Caco-2 (cell line): ENCODE measurements around the gene HORMAD2. TPM values are rescaled to one million over a fixed set of nuclear protein-coding genes. Genes with fewer than 3 reads are reported as not detected.

ENCODE experiments used
- BruUV-seq: library from RNA; stranded (reverse); fragments of 400-500 nt; replicated peaks from 2 replicates; lab custom pipeline; 2021; lab: Mats Ljungman, UMichigan
- CTCF ChIA-PET: fragments of 300-600 bp; sonication (Branson Sonifier 250); formaldehyde crosslinking; loops from one replicate; lab custom pipeline; 2022; ENCODE audit warnings: antibody characterized with exemption; lab: Charles Lee
- POLR2A ChIA-PET: fragments of 300-600 bp; sonication (Branson Sonifier 250); formaldehyde crosslinking; loops from one replicate; lab custom pipeline; 2022; ENCODE audit warnings: antibody characterized with exemption; lab: Charles Lee
- DNase-seq, 2 experiments: peaks; one replicate each; pipeline versions ENCODE4 v3.0.0 to v3.0.0-alpha.2; 2020 to 2022
- H3K27me3 ChIP-seq: replicated peaks from 2 replicates; pipeline ENCODE4 v1.6.0; 2011; ENCODE audit warnings: low read length; ENCODE audit not compliant: control insufficient read depth, insufficient read depth
- H3K36me3 ChIP-seq: 2 replicates; pipeline ENCODE4 v1.5.1; 2011; ENCODE audit warnings: low read length; ENCODE audit not compliant: control insufficient read depth, insufficient read depth
- H3K4me1 ChIP-seq: fragments of 250-450 bp; sonication (Bioruptor Pico); 2 replicates; pipeline ENCODE4 v1.5.1; 2020; ENCODE audit warnings: mild to moderate bottlenecking
- H3K4me3 ChIP-seq: 2 replicates; pipeline ENCODE4 v1.5.1; 2011; ENCODE audit warnings: low read depth, mild to moderate bottlenecking, control low read depth, low read length
- H3K9me3 ChIP-seq: fragments of 250-450 bp; sonication (Bioruptor Pico); 2 replicates; pipeline ENCODE4 v1.5.1; 2020; ENCODE audit warnings: mild to moderate bottlenecking, moderate library complexity
- H3K27ac Mint-ChIP-seq: one replicate; pipeline ENCODE4 v1.8.0; 2022; ENCODE audit warnings: mixed read lengths; ENCODE audit not compliant: unreplicated experiment
- H3K27me3 Mint-ChIP-seq: one replicate; pipeline ENCODE4 v1.8.0; 2022; ENCODE audit warnings: mixed read lengths; ENCODE audit not compliant: insufficient read depth, unreplicated experiment
- H3K36me3 Mint-ChIP-seq: one replicate; pipeline ENCODE4 v1.8.0; 2022; ENCODE audit warnings: mild to moderate bottlenecking, mixed read lengths; ENCODE audit not compliant: insufficient read depth, unreplicated experiment
- H3K4me1 Mint-ChIP-seq: one replicate; pipeline ENCODE4 v1.8.0; 2022; ENCODE audit warnings: low read depth, mixed read lengths; ENCODE audit not compliant: unreplicated experiment
- H3K4me3 Mint-ChIP-seq: one replicate; pipeline ENCODE4 v1.8.0; 2022; ENCODE audit warnings: mild to moderate bottlenecking, moderate library complexity, mixed read lengths; ENCODE audit not compliant: unreplicated experiment
- H3K9me3 Mint-ChIP-seq: one replicate; pipeline ENCODE4 v1.8.0; 2022; ENCODE audit warnings: mixed read lengths; ENCODE audit not compliant: unreplicated experiment
- intact Hi-C: fragments of 100-400 bp; cut with micrococcal nuclease; formaldehyde crosslinking; loops from one replicate; pipeline ENCODE4 v1.10.0; 2022; ENCODE audit not compliant: unreplicated experiment
- total RNA-seq: library from RNA; stranded (reverse); gene quantifications from 2 replicates; pipeline ENCODE4 v1.2.3, GENCODE V29; 2022
- TF ChIP-seq, protein P1 (sequence below), 2 experiments: fragments of 200-600 bp in 1 of 2; IDR thresholded peaks; 1 replicate in 1 of 2; 2 replicates in 1 of 2; pipeline versions ENCODE4 v1.5.1 to v1.8.0; 2011 to 2022; ENCODE audit warnings: antibody characterized with exemption in 1 of 2, control low read depth in 1 of 2, inconsistent platforms in 1 of 2, low read depth in 1 of 2, low read length in 1 of 2, mild to moderate bottlenecking in 1 of 2, moderate library complexity in 1 of 2; ENCODE audit not compliant: insufficient read depth in 1 of 2, severe bottlenecking in 1 of 2, unreplicated experiment in 1 of 2

Gene HORMAD2
- total RNA-seq, 1 experiment from 2014 or later, result 3.1 TPM

DNA sequence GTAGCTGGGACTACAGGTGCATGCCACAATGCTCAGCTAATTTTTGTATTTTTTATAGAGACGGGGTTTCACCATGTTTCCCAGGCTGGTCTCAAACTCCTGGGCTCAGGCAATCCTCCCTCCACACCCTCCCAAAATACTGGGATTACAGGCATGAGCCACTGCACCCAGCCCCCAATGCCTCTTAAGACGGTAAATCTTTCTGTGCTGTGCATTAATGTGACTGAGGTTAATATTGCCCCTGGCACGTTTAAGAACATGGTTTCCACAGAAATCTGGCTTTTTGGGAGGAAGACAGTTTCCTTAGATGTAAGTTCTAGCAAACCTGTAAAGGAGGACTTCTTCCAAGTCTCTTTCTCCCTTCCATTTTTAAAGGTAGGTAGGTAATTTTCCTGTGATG, 6.1 kb upstream of the HORMAD2 start:
- no TSS peak for BruUV-seq
- no peak overlapping the region for H3K4me3 Mint-ChIP-seq

DNA sequence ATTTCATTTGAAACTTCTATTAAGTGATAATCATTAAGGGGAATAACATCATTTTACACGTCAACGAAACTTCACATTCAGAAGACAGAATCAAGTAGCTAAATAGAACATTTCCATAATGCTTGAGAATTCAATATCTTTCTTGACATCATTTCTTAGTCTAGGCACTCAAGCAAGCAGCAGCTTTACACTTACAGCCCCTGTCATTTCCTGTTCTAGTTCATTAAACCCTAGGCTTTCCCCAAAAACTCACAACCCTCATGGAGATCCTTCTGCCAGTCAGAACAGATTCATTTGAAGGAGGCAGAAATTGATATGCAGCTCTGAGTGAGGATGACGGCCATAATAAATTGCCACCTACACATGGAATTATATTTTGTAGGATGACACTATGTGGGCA, 5.3 kb upstream of the HORMAD2 start:
- Mint-ChIP-seq H3K27me3 (no peaks in the 10 kb centered on the region), H3K27ac (no peak overlapping the region), H3K36me3 (no peaks in the 10 kb centered on the region), H3K4me1 (peaks cover 33% of the 10 kb centered on the region), H3K9me3 (no peaks in the 10 kb centered on the region), H3K4me3 (no peak overlapping the region)
- BruUV-seq, result no TSS peak
- H3K36me3 ChIP-seq, result no peaks in the 10 kb centered on the region
- no peak overlapping the region for H3K4me3 ChIP-seq
- ChIA-PET POLR2A (no interaction called here), CTCF (no interaction called here)
- H3K9me3 ChIP-seq, result no peaks in the 10 kb centered on the region
- H3K4me1 ChIP-seq, result peaks cover 27% of the 10 kb centered on the region
- no peak for DNase-seq
- H3K27me3 ChIP-seq, result no peaks in the 10 kb centered on the region
- intact Hi-C loops, result no loop called here
- TF ChIP-seq, protein P1, sequence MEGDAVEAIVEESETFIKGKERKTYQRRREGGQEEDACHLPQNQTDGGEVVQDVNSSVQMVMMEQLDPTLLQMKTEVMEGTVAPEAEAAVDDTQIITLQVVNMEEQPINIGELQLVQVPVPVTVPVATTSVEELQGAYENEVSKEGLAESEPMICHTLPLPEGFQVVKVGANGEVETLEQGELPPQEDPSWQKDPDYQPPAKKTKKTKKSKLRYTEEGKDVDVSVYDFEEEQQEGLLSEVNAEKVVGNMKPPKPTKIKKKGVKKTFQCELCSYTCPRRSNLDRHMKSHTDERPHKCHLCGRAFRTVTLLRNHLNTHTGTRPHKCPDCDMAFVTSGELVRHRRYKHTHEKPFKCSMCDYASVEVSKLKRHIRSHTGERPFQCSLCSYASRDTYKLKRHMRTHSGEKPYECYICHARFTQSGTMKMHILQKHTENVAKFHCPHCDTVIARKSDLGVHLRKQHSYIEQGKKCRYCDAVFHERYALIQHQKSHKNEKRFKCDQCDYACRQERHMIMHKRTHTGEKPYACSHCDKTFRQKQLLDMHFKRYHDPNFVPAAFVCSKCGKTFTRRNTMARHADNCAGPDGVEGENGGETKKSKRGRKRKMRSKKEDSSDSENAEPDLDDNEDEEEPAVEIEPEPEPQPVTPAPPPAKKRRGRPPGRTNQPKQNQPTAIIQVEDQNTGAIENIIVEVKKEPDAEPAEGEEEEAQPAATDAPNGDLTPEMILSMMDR (IDR thresholded peaks at IDR 0.05; ENCODE audit: insufficient read depth in 1 of 2, low read depth in 1 of 2, low read length in 1 of 2, severe bottlenecking in 1 of 2, unreplicated experiment in 1 of 2), result no peak

More for the DNA sequence above, 6.1 kb upstream of the HORMAD2 start:
- Histone ChIP-seq H3K27me3 (no peaks in the 10 kb centered on the region), H3K9me3 (no peaks in the 10 kb centered on the region), H3K36me3 (no peaks in the 10 kb centered on the region), H3K4me3 (no peak overlapping the region), H3K4me1 (peaks cover 27% of the 10 kb centered on the region)
- Mint-ChIP-seq H3K4me1 (peaks cover 33% of the 10 kb centered on the region), H3K36me3 (no peaks in the 10 kb centered on the region), H3K27ac (no peak overlapping the region), H3K9me3 (no peaks in the 10 kb centered on the region), H3K27me3 (no peaks in the 10 kb centered on the region)
- ChIA-PET CTCF (no interaction called here), POLR2A (no interaction called here)
- intact Hi-C loops, result no loop called here
- TF ChIP-seq, protein P1 (IDR thresholded peaks at IDR 0.05; ENCODE audit: insufficient read depth in 1 of 2, low read depth in 1 of 2, low read length in 1 of 2, severe bottlenecking in 1 of 2, unreplicated experiment in 1 of 2), result no peak
- DNase-seq, result no peak

DNA sequence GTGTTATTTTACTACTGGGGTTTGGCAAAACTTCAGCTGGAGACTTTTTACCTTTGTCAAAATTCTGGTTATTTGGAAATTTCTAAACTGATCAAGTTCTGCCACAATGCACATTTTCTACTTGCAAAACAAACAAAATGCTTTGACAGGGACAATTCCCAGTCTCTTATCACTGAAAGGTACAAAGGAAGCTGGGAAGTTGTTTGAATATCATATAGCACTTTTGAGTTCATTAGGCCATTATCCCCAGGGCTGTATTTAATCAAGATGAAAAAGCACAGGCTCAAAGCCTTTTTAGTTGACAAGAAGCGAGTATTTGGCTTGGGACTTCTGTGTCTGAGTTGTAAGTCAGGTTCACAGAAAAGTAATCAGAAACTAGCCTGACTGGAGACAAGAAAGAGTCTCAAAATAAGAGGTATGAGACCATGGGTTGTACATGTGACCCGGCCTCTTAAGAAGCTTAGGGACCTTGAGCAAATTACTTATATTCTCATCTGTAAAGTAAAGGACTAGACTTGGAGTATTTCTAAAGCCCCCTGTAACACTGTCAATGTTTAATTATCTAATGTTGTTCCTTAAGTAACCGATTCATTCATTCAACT, 2.9 kb upstream of the HORMAD2 start:
- ChIA-PET POLR2A (interaction anchor here (1.1 kb wide), 1 partner anchor 22 kb away, joined by 5 read pairs; no protein-coding TSS in a partner anchor), CTCF (interaction anchor here (0.5 to 2.0 kb wide), 8 partner anchors 11 to 276 kb away, joined by 3 to 16 read pairs (median 4); no protein-coding TSS in a partner anchor)
- Mint-ChIP-seq H3K4me1 (peaks cover 33% of the 10 kb centered on the region), H3K27ac (peak overlapping the region; percentile 63), H3K4me3 (peak overlapping the region; percentile 59), H3K36me3 (no peaks in the 10 kb centered on the region), H3K9me3 (no peaks in the 10 kb centered on the region), H3K27me3 (no peaks in the 10 kb centered on the region)
- H3K36me3 ChIP-seq, result no peaks in the 10 kb centered on the region
- peak in 1 of 2 experiments; percentile 67 for DNase-seq
- H3K27me3 ChIP-seq, result no peaks in the 10 kb centered on the region
- H3K9me3 ChIP-seq, result no peaks in the 10 kb centered on the region
- H3K4me1 ChIP-seq, result peaks cover 27% of the 10 kb centered on the region
- TF ChIP-seq, protein P1 (IDR thresholded peaks at IDR 0.05; ENCODE audit: insufficient read depth in 1 of 2, low read depth in 1 of 2, low read length in 1 of 2, severe bottlenecking in 1 of 2, unreplicated experiment in 1 of 2), result no peak
- BruUV-seq, result no TSS peak
- intact Hi-C loops, result loop anchor here (1.0 to 2.0 kb wide), 2 partner anchors 15 to 23 kb away; no protein-coding TSS in a partner anchor
- no peak overlapping the region for H3K4me3 ChIP-seq
